Stimulated activated CD4-positive, alpha-beta T cell treated with anti-CD3 and anti-CD28 coated beads, TNF-alpha, amount 100 ng/mL, for 48 hours (primary cell): ENCODE measurements around the gene RIPK4.
"Not testable (repeated sequence)": the region's sequence is repeated elsewhere in the genome, so short reads cannot be mapped to it uniquely, and the experiment has no call there.

Experiments used
- DNase-seq, 3 donors: peaks; one replicate each; pipeline ENCODE4 v3.0.0-alpha.2; 2020; ENCODE audit warnings: low read depth in 3 of 3

Gene RIPK4

GRCh38 chr21:41737651-41738324 lies 29.1 kb downstream of the RIPK4 start:
- DNase-seq = no peak

DNA sequence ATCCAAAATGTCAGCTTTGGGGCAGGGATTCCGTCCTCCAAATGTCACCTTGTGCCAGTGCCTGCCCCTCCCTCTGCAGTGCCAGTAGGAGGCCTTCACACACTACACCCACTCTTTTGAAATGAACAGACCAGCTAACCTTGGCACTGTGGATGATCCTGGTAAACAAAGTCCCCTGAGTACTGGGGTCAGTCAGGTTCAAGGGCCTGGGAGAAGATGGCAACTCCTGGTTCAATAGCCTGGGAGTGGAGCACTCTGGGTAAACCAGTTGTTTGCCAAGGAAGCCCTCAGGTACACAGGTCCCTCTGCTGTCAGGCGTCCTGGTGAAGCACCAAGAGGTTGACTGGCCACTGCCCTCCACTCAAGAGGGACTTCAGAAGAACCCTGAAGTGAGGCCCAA lies 30.4 kb downstream of the RIPK4 start:
- no peak for DNase-seq

GRCh38 chr21:41733951-41734689 lies 32.7 kb downstream of the RIPK4 start:
- no peak for DNase-seq

DNA sequence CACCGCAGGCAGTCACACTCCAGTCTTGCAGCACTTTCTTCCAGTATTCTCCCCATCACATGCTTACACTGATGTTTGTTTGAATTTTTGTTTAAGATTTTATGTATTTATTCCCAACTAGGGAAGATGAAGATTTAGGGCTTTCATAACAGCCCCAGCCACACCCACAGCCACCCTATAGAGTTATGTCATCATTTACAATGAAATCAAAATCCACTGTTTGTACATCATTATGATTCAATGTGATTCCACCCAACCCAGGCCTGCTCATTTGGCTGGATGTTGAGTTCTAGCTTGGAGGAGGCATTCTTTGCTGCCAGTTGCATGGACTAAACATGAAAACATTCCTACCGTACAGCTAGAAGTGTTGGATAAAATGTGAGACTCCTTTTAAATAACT lies 35.8 kb downstream of the RIPK4 start:
- no peak for DNase-seq

- DNase-seq = no peak
Measured at GRCh38 chr21:41730367-41730765, 36.5 kb downstream of the RIPK4 start.

DNA sequence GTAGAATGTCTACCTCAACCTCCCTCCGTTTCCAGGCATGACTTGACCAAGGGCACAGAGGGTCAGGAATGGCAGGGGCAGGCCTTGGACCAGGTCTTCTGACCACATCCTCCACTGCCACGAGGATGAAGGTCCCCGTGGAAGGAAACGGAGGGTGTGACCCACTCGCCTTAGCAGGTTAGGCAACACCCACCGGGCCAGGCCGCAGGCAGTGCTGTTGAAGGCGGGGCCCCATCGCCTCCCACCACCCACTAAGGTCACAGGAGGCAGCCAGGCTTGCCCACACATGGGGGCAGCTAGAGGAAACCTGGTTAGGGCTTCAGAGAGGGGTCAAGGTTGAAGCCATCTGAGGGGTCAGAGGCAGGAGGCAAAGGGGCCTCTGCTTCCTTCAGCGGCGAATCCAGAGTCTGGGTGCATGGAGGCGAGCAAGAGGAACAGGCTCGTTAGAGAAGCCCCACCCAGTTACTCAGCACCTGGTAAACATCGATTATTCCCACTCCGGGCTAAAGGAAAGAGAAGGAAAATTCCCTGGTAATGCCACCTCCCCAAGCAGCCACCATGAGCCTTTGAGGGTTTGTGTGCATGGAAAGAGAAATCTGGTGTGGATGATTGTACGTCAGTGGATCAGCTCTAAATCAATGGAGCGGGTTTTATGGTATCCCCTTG lies 37.0 kb downstream of the RIPK4 start:
- no peak for DNase-seq

DNA sequence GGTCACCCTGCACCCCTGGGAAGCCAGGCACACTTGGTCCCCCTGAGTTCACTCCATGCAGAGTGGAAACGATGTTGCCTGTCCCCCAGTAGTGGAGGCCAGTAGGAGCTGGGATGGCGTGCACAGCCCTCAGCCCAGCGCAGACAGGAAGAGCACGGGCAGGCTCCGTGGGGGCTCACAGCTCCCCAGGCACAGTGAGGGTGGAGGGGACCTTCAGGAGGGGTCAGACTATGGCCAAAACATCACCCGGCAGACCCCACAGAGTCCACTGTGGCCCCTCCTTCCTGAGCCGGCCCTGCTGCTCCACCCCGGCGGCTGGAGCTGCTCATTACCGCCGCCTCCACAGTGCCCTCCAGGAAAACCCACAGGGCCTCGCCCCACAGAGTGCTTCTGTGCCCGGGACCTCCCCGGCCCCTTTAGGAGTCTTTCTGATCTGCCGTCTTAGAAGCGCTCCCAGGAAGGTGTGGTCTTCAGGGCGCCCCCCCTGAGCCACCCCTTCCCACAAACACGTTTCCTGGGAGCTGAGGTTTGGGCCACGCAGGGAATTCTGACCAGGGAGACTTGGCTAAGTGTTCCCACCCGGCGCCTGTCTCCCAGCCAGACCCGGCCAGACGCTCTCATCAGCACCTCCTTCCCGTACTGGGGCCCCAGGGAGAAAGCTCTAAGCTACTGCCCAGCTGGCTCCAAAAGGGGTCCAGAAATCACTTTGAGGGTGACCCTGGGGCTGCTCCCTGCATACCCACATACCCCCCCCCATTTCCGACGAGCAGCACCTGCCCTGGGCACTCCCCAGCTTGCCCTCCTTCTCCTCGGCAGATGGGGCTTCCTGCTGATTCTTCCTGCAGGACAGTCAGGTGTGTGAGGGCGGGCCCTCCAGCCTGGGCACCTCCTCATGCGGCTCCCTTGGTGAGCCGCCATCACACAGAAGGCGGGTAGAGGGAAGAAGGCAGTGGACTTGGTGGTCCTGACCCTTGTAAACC lies 38.8 kb downstream of the RIPK4 start:
- DNase-seq = no peak

GRCh38 chr21:41726970-41727783 lies 39.7 kb downstream of the RIPK4 start:
- no peak for DNase-seq

DNA sequence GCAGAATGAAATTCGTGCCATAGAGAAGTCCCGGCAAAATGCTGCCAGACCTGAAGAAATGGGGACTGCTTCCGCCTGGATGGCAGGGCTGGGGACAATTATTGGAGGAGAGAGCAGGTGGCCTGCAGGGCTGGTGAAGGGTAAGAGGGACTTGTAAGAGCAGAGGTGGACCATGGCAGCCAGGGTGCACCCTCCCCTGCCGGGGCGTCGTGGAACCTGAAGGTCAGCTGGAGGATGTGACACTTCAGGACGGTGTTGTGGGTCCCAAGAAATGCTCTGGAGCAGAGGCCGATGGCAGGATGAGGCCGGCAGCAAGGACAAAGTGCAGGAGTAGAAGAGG lies 40.3 kb downstream of the RIPK4 start:
- no peak for DNase-seq

GRCh38 chr21:41726058-41726558 lies 40.7 kb downstream of the RIPK4 start:
- DNase-seq = no peak

DNA sequence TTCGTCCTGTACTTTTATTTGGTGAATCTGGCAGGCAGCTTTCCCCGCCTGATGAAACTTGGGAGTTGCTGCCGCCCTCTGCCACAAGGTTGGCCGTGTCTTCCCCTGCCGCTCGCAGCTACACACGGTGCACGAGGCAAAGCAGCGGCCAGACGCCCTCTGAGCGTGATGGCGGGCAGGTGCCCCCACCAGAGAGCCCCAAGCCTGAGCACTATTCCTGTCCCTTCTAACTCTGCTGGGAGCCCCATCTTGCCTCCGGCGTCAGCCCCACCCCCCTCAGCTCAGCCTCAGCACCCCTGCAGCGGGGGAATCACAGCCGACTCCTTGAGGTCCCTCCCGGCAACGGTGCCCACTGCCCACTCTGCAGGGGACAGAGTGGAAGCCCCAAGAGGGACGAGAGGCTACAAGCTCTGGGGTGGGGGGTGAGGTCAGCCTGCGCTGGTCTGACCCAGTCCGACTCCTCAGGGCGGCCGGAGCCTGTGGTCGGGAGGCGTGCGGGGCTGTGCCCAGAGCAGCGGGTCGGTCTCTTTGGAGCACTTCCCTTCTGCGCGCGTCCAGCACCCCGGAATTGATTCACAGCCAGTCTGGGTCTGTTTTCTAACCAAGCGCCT lies 41.3 kb downstream of the RIPK4 start:
- DNase-seq = no peak

- DNase-seq = not testable (repeated sequence)
Measured at GRCh38 chr21:41723835-41724234, 43.0 kb downstream of the RIPK4 start.

DNA sequence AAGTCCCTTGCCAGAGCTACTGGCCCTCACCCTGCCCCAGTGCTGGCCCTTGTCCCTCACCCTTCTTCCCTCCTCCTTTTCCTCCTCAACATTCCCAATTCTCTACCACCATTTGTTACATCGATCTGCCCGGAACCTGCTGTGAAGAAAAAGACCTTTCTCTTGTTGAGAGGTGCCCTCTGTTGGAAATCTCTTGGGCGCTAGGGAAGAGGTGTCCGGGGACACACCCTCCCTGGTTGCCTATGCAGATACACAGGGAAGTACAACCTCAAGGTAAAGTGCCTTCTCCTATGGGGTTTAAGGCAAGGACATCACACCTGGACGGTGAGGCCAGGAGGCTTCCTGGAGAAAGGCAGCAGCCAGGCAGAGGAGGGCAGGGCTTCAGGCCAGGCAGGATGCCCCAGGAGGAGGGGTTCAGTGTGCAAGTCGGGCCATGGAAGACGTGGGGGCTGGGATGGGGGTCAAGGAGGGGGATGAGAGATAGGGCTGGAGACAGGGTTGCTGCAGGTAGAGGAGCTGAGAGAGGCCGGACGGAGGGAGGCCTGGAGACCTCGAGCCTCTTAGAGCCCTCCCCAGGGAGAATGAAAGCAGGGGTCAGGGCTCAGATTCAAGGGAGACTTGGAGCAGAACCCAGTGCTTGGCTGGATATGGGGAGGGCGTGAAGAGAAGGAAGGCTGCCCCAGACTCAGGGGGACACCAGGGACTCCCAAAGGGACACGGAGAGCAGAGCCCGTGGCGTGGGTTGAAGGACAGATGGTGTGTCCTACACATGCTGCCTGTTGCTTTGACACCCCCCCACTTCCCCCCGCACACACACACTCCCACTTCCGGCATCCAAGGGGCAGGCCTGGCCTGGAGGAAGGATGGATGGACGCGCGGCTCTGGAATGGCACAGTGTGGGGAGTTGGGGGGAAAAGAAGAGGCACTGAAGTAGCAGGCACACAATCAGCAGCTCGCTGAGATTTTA lies 44.5 kb downstream of the RIPK4 start:
- DNase-seq = no peak

DNA sequence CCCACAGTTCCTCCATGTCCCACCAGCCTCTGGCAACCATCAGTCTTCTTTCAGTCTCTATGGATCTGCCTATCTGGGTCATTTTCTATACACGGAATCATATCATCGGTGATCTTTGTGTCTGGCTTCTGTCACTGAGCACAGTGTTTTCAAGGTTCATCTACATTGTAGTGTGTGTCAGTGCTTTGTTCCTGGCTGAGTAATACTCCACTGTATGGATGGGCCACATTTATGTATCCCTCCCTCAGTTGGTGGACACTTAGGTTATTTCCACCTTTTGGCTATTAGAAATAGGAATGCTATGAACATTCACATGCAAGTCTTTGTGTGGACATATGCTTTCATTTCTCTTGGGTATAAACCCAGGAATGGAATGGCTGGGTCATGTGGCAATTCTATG lies 46.6 kb downstream of the RIPK4 start:
- no peak for DNase-seq

DNA sequence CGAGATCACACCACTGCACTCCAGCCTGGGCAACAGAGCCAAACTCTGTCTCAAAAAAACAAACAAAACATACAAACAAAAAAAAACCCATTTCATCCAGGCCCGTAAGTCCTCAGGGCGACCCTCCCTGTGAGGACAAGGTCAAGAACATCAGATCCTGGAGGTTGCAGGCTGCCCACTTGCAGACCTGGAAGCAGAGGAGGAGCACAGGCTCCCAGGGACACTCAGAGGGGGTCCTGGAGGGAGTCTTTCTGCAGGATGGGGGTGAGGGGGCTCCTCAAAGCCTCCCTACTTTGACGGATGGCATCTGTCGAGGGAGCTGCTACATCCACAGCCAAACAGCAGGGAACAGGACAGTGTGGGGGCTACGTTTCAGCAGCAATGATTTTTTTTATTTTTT lies 47.2 kb downstream of the RIPK4 start:
- no peak for DNase-seq

DNA sequence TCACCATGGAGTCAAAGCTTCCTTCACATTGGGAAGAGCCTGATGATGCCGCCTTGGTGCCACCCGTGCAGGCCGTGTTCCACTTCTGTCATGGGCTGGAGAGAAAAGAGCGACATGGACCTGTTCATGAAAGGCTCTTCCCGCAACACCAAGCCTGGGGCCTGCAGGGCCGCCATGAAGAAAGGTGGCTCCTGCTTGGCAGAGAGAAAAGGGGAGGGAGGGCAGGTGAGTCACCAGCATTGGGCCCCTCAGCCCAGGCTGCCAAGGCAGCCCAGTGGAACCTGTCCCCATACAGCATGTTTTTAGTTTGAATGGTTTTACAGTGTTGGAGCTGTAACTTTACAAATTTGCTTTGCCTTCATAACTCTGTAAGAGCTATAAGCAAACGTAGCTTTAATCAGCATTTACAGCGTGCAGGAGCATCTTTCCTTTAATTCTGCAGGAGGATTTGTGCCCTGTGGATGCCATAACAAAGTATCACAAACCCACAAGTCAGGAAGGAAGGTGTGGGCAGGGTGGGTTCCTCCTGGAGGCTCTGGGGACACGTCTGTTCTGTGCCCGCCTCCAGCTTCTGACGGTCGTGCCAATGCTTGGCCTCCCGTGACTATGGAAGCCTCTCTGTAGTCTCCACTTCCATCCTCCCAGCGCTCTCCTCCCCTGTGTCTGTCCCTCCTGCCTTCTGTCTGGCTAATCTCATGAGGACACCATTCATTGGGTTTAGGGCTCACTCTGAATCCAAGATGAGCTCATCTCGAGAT lies 49.1 kb downstream of the RIPK4 start:
- no peak for DNase-seq

DNA sequence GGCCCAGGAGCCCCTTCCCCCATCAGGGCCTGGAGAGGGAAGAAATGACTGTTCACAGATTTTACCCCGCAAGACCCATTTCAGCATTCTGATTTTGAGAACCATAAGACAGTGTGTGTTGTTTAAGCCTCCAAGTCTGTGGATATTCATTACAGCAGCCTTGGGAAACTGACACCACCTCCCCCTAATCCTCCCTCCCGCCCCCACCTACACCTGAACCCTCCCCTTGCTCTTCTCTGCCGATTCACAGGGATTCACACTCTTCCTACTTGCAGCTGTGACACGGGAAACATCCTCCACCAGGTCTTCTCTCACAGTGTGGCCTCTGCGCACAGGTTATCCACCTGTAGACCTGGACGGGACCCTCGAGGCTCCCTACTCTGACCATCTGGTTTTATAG lies 50.1 kb downstream of the RIPK4 start:
- no peak for DNase-seq

DNA sequence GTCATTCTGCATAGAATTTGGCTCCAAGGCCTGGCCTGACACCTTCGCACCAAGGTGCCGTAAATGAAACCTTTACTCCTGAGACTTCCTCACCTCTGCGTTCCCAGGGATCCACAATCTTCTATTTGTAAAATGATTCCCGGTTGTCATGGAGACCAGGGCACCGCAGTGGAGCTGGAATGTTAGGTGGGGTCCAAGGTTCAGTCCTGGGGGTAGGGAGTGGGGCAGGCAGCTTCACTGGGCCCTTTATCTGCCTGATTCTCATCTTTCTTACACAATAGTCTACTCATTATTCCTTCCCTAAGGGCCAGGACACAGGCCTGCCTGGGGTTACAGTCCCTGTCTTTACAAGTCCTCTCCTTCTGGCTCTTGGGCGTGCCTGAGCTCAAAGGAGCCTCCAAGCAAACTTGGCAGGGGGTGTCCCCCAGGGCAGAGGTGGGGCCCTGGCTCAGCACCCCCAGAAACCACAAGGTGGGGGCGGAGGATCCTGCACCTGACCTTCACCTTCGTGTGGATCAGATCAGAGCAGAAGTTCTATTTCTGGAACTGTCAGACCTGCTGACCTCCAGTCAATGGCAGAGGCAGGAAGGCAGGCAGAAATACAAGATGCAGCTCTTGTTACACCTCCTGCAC lies 51.1 kb downstream of the RIPK4 start:
- no peak for DNase-seq
